ENCODE results near the gene JHY. TPM values are rescaled to one million over a fixed set of nuclear protein-coding genes. Genes with fewer than 3 reads are reported as not detected.
A peak's percentile ranks its signal among the peaks of the same experiment; 100 is the strongest.

The JHY gene
- total RNA-seq, 2 donors from 2014 or later: 4.5 to 10.9 TPM

DNA sequence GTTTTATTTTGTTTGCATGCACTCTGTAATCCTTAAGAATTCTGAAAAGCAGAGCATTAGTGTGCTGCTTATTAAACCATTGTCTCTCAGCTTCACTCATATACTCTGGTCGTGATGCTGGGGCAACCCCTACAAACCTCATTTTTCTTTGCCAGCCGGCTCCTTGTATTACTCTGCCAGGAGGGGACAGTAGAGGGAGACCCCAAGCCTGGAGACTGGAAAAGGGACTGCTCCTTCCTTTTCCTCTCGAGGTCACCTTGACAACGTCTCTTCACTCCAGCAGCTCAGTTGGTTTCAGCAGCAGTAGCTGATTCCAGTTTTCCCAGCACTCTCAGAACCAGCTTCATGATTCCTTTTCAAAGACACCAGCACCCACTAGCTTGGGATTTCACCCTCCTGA lies 2.8 kb upstream of the JHY start:
- 30% methylated on average over 4 of the region's 4 CpGs for WGBS
- no peaks in the 10 kb centered on the region for H3K36me3 ChIP-seq
- intact Hi-C loops (cut with DNase I): no loop called here

DNA sequence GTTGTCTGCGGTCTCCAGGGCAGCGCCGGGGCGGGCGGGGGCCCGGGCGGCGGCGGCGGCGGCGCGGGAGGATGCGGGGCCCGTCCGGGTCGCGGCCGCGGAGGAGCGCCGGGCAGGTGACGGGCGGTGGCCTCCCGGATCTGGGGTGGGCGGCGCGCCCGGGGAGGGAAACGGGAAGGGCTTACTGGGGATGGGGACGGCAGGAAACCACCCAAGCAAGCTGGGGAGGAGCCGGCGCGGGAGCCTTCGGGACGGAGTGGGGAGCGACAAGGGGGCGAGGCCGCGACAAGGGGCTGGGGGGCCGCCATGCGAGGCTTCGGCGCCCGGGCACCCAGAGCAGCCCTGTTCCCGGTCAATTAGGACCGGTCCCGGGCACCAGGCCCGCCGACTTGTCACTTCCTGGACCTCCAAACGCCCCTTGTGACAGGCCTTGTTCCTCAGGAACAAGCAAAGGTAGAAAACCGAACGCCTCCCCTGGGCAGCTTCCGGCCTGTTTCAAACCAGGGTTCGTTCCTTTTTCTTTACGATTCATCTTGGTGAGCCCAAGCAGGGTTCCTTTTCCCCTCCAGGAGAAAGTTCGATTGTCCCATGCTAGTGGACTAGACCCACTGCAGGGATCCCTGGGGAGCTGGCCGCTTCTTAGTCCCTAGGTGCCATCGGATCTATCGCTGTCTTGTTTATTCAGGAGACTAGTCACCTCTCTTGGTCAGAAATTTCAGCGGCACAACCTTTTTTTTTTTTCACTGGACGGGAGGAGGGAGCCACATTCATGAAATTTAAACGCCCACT lies 492 bp downstream of the JHY start:
- peak overlapping the region; percentile 64 to 73 for H3K4me3 ChIP-seq
- peak; percentile 25 for DNase-seq (ENCODE audit: low spot score)
- no peaks in the 10 kb centered on the region for H3K36me3 ChIP-seq
- intact Hi-C loops (cut with DNase I): no loop called here
- TF ChIP-seq POLR2AphosphoS5 (IDR thresholded peaks at IDR 0.05) (no peak), POLR2A (IDR thresholded peaks at IDR 0.05) (no peak)
- TF ChIP-seq, protein P1, sequence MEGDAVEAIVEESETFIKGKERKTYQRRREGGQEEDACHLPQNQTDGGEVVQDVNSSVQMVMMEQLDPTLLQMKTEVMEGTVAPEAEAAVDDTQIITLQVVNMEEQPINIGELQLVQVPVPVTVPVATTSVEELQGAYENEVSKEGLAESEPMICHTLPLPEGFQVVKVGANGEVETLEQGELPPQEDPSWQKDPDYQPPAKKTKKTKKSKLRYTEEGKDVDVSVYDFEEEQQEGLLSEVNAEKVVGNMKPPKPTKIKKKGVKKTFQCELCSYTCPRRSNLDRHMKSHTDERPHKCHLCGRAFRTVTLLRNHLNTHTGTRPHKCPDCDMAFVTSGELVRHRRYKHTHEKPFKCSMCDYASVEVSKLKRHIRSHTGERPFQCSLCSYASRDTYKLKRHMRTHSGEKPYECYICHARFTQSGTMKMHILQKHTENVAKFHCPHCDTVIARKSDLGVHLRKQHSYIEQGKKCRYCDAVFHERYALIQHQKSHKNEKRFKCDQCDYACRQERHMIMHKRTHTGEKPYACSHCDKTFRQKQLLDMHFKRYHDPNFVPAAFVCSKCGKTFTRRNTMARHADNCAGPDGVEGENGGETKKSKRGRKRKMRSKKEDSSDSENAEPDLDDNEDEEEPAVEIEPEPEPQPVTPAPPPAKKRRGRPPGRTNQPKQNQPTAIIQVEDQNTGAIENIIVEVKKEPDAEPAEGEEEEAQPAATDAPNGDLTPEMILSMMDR (IDR thresholded peaks at IDR 0.05): no peak
- no peaks in the 10 kb centered on the region for H3K27me3 ChIP-seq (replicated peaks; ENCODE audit: insufficient read depth)
- peak overlapping the region; percentile 84 to 86 for H3K27ac ChIP-seq
- H3K4me1 ChIP-seq (replicated peaks): no peaks in the 10 kb centered on the region
- WGBS: under 1% methylated on average over 61 of the region's 63 CpGs
- no peaks in the 10 kb centered on the region for H3K9me3 ChIP-seq

More for the DNA sequence above, 2.8 kb upstream of the JHY start:
- Histone ChIP-seq H3K4me1 (replicated peaks) (no peaks in the 10 kb centered on the region), H3K27ac (no peak overlapping the region), H3K27me3 (replicated peaks; ENCODE audit: insufficient read depth) (no peaks in the 10 kb centered on the region), H3K4me3 (no peak overlapping the region), H3K9me3 (no peaks in the 10 kb centered on the region)
- DNase-seq (ENCODE audit: low spot score): no peak
- no peak for TF ChIP-seq POLR2A (IDR thresholded peaks at IDR 0.05)
- TF ChIP-seq, protein P1 (IDR thresholded peaks at IDR 0.05): no peak
- TF ChIP-seq POLR2AphosphoS5 (IDR thresholded peaks at IDR 0.05): no peak

DNA sequence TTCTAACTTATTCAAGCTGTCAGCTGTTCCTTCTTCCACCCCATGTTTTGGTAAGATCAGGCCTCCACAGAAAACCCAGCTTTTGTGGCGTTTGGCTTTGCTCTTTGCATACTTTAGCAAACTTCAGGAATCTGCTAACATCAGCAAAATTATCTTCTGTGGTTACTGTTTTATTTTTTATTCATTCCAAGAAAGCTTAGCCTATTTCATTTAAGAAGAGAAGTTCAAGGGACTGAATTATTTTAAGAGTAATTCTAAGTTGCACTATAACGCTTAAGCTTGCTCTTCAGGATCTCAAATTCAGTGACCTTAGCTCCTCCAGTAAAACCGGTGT lies 1.1 kb downstream of the JHY start:
- no peak for DNase-seq (ENCODE audit: low spot score)
- WGBS: 41% methylated on average over 3 of the region's 3 CpGs

DNA sequence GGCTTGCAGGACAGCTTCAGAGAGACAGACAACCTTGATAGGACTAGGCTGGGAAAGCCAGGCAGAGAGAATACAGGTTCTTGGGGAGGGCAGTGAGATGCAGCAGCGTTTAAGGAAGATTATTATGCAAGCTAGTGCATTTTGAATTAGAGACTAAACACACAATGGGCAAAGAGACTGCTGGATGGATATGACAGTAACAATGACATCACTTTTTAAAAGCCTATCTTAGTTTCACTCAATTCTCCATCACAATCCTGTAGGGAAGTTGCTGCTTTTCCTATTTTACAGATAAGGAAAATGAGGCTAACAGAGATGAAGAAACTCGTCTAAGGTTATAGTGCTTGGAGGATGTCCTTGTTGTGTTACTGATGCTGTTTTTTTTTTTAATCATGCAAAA lies 5.6 kb downstream of the JHY start:
- intact Hi-C loops (cut with DNase I): no loop called here
- no peak overlapping the region for H3K4me3 ChIP-seq
- 76% methylated on average over 2 of the region's 2 CpGs for WGBS
- no peaks in the 10 kb centered on the region for H3K4me1 ChIP-seq (replicated peaks)
- no peaks in the 10 kb centered on the region for H3K9me3 ChIP-seq
- H3K36me3 ChIP-seq: no peaks in the 10 kb centered on the region
- no peak overlapping the region for H3K27ac ChIP-seq
- no peak for DNase-seq (ENCODE audit: low spot score)
- TF ChIP-seq POLR2A (IDR thresholded peaks at IDR 0.05): no peak
- TF ChIP-seq, protein P1 (IDR thresholded peaks at IDR 0.05): no peak
- H3K27me3 ChIP-seq (replicated peaks; ENCODE audit: insufficient read depth): no peaks in the 10 kb centered on the region

More for the DNA sequence above, 1.1 kb downstream of the JHY start:
- Histone ChIP-seq H3K4me1 (replicated peaks) (no peaks in the 10 kb centered on the region), H3K36me3 (no peaks in the 10 kb centered on the region), H3K4me3 (peak overlapping the region; percentile 64 to 73), H3K27ac (peak overlapping the region; percentile 84 to 86), H3K9me3 (no peaks in the 10 kb centered on the region), H3K27me3 (replicated peaks; ENCODE audit: insufficient read depth) (no peaks in the 10 kb centered on the region)
- TF ChIP-seq, protein P1 (IDR thresholded peaks at IDR 0.05): no peak
- TF ChIP-seq POLR2A (IDR thresholded peaks at IDR 0.05) (no peak), POLR2AphosphoS5 (IDR thresholded peaks at IDR 0.05) (no peak)
- intact Hi-C loops (cut with DNase I): no loop called here

DNA sequence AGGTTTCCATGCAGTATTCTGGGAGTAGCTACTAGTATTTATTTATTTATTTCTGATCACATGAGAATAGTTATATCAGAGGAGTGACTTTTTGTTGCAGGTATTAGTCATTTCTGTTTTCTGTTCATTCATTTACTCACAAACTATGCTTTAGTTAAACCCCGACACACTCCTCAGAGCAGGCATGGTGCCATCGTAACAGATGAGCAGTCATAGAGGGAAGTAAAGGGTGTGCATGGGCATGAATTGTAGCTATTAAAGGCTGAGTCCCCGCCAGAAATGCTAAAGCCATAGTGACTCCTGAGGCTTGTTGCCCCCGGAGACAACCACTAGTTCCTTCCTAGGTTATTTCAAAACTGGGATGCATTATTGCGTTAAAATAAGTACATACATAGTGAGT lies 10.6 kb downstream of the JHY start:
- intact Hi-C loops (cut with DNase I): no loop called here
- H3K9me3 ChIP-seq: no peaks in the 10 kb centered on the region
- H3K4me1 ChIP-seq (replicated peaks): no peaks in the 10 kb centered on the region
- H3K4me3 ChIP-seq: no peak overlapping the region
- H3K27me3 ChIP-seq (replicated peaks; ENCODE audit: insufficient read depth): no peaks in the 10 kb centered on the region
- no peaks in the 10 kb centered on the region for H3K36me3 ChIP-seq
- no peak for DNase-seq (ENCODE audit: low spot score)
- no peak overlapping the region for H3K27ac ChIP-seq
- WGBS: 86% methylated on average over 5 of the region's 5 CpGs
- TF ChIP-seq, protein P1 (IDR thresholded peaks at IDR 0.05): no peak
- TF ChIP-seq POLR2A (IDR thresholded peaks at IDR 0.05) (no peak), POLR2AphosphoS5 (IDR thresholded peaks at IDR 0.05) (no peak)

All from prostate gland (tissue), 2 donors.